ENCODE measurements around the gene FARS2. TPM values are rescaled to one million over a fixed set of nuclear protein-coding genes. Genes with fewer than 3 reads are reported as not detected.

Gene FARS2
- total and polyA plus RNA-seq, 2 experiments from 2014 or later, result 9.9 to 15.4 TPM

- Histone ChIP-seq H3K9me3 (ENCODE audit: low read depth) (no peaks in the 10 kb centered on the region), H4K20me1 (ENCODE audit: insufficient read depth, poor library complexity, severe bottlenecking) (no peaks in the 10 kb centered on the region), H3K4me2 (no peak overlapping the region), H3K27me3 (no peaks in the 10 kb centered on the region), H2AFZ (no peak overlapping the region), H3K36me3 (replicated peaks; ENCODE audit: insufficient read depth, low read depth) (no peaks in the 10 kb centered on the region), H3K4me3 (no peak overlapping the region), H3K9me2 (replicated peaks; ENCODE audit: insufficient read depth) (no peaks in the 10 kb centered on the region), H3K4me1 (ENCODE audit: insufficient read depth) (no peaks in the 10 kb centered on the region), H3K79me2 (no peaks in the 10 kb centered on the region), H3K27ac (no peak overlapping the region)
- DNase-seq (ENCODE audit: low spot score), result no peak
- WGBS (ENCODE audit: low lambda C conversion rate, missing lambda C conversion rate), result 97% methylated on average over 2 of the region's 2 CpGs
- TF ChIP-seq EZH2phosphoT487 (IDR thresholded peaks at IDR 0.05; ENCODE audit: low read depth, severe bottlenecking, unreplicated experiment) (no peak), EZH2 (IDR thresholded peaks at IDR 0.05; ENCODE audit: borderline replicate concordance) (no peak), CTCF (IDR thresholded peaks at IDR 0.05; ENCODE audit: poor library complexity) (no peak)
Measured at GRCh38 chr6:5569491-5569890, 308.2 kb downstream of the FARS2 start.

- whole genome bisulfite sequencing (ENCODE audit: low lambda C conversion rate, missing lambda C conversion rate), result 84% methylated on average over 6 of the region's 6 CpGs
- Histone ChIP-seq H3K36me3 (replicated peaks; ENCODE audit: insufficient read depth, low read depth) (no peaks in the 10 kb centered on the region), H3K9me2 (replicated peaks; ENCODE audit: insufficient read depth) (no peaks in the 10 kb centered on the region), H2AFZ (no peak overlapping the region), H3K4me1 (ENCODE audit: insufficient read depth) (no peaks in the 10 kb centered on the region), H3K4me2 (no peak overlapping the region), H3K27me3 (no peaks in the 10 kb centered on the region), H3K79me2 (no peaks in the 10 kb centered on the region), H3K27ac (no peak overlapping the region), H3K9me3 (ENCODE audit: low read depth) (no peaks in the 10 kb centered on the region), H3K4me3 (no peak overlapping the region), H4K20me1 (ENCODE audit: insufficient read depth, poor library complexity, severe bottlenecking) (no peaks in the 10 kb centered on the region)
- TF ChIP-seq CTCF (IDR thresholded peaks at IDR 0.05; ENCODE audit: poor library complexity) (no peak), EZH2 (IDR thresholded peaks at IDR 0.05; ENCODE audit: borderline replicate concordance) (no peak), EZH2phosphoT487 (IDR thresholded peaks at IDR 0.05; ENCODE audit: low read depth, severe bottlenecking, unreplicated experiment) (no peak)
- DNase-seq (ENCODE audit: low spot score), result no peak
Measured at GRCh38 chr6:5570641-5571040, 309.3 kb downstream of the FARS2 start.

GRCh38 chr6:5580736-5581581 lies 319.6 kb downstream of the FARS2 start:
- TF ChIP-seq CTCF (IDR thresholded peaks at IDR 0.05; ENCODE audit: poor library complexity) (no peak), EZH2 (IDR thresholded peaks at IDR 0.05; ENCODE audit: borderline replicate concordance) (no peak), EZH2phosphoT487 (IDR thresholded peaks at IDR 0.05; ENCODE audit: low read depth, severe bottlenecking, unreplicated experiment) (no peak)
- no peaks in the 10 kb centered on the region for H3K79me2 ChIP-seq
- H3K9me2 ChIP-seq (replicated peaks; ENCODE audit: insufficient read depth), result no peaks in the 10 kb centered on the region
- H3K27ac ChIP-seq, result no peak overlapping the region
- no peaks in the 10 kb centered on the region for H4K20me1 ChIP-seq (ENCODE audit: insufficient read depth, poor library complexity, severe bottlenecking)
- H3K27me3 ChIP-seq, result no peaks in the 10 kb centered on the region
- no peaks in the 10 kb centered on the region for H3K36me3 ChIP-seq (replicated peaks; ENCODE audit: insufficient read depth, low read depth)
- no peak for DNase-seq (ENCODE audit: low spot score)
- H3K9me3 ChIP-seq (ENCODE audit: low read depth), result no peaks in the 10 kb centered on the region
- no peaks in the 10 kb centered on the region for H3K4me1 ChIP-seq (ENCODE audit: insufficient read depth)
- H2AFZ ChIP-seq, result no peak overlapping the region
- H3K4me2 ChIP-seq, result no peak overlapping the region
- H3K4me3 ChIP-seq, result no peak overlapping the region
- WGBS (ENCODE audit: low lambda C conversion rate, missing lambda C conversion rate), result 91% methylated on average over 12 of the region's 12 CpGs

Data from hepatocyte (in vitro differentiated cells).